GM12878 (cell line): ENCODE data around the gene GSX1. TPM values are rescaled to one million over a fixed set of nuclear protein-coding genes. Genes with fewer than 3 reads are reported as not detected.

Source experiments
- ATAC-seq: fragments of 200-7000 bp; cut with Tn5 transposase; 3 replicates; pipeline ENCODE4 v1.9.1; 2020; ENCODE audit warnings: mild to moderate bottlenecking, moderate library complexity
- BruUV-seq: library from RNA; stranded (reverse); fragments of 400-500 nt; replicated peaks from 2 replicates; lab custom pipeline; 2021; lab: Mats Ljungman, UMichigan
- CTCF ChIA-PET: fragments of 300-600 bp; sonication (Branson Sonifier 250); formaldehyde crosslinking; extraction: SDS; loops from one replicate; lab custom pipeline; 2021; ENCODE audit warnings: inconsistent platforms; lab: Yijun Ruan, JAX
- POLR2A ChIA-PET: fragments of 350-600 bp; formaldehyde crosslinking; extraction: SDS; loops from one replicate; lab custom pipeline; 2021; ENCODE audit warnings: inconsistent platforms; lab: Charles Lee
- RAD21 ChIA-PET: fragments of 300-600 bp; sonication (Branson Sonifier 250); formaldehyde crosslinking; loops from one replicate; lab custom pipeline; 2023; ENCODE audit warnings: antibody characterized with exemption; ENCODE audit not compliant: unreplicated experiment; lab: Charles Lee
- SMC1A ChIA-PET: fragments of 300-600 bp; sonication (Branson Sonifier 250); formaldehyde crosslinking; loops from one replicate; lab custom pipeline; 2023; ENCODE audit not compliant: unreplicated experiment, uncharacterized antibody; lab: Charles Lee
- DNase-seq: peaks from one replicate; pipeline ENCODE4 v3.0.0-alpha.2; 2011; ENCODE audit warnings: low read depth, low spot score
- FAIRE-seq: peaks from 3 replicates; lab custom pipeline; 2011; peaks lifted over from hg19 to GRCh38; lab: Jason Lieb, UNC
- H2AFZ ChIP-seq: 2 replicates; pipeline ENCODE4 v1.6.0; 2011; ENCODE audit warnings: low read depth, low read length, control low read depth; ENCODE audit not compliant: control insufficient read depth
- H3K27ac ChIP-seq: 2 replicates; pipeline ENCODE4 v1.5.1; 2011; ENCODE audit warnings: control low read depth; ENCODE audit not compliant: control insufficient read depth, insufficient read depth
- H3K27me3 ChIP-seq, 2 experiments: replicated peaks in 1 of 2; 2 replicates each; pipeline versions ENCODE4 v1.6.0 to v1.6.1; 2011; ENCODE audit warnings: low read length in 1 of 2; ENCODE audit not compliant: control insufficient read depth in 2 of 2, insufficient read depth in 2 of 2
- H3K36me3 ChIP-seq, 2 experiments: 2 replicates each; pipeline ENCODE4 v1.5.1; 2011; ENCODE audit warnings: low read length in 1 of 2; ENCODE audit not compliant: control insufficient read depth in 2 of 2, insufficient read depth in 2 of 2
- H3K4me1 ChIP-seq: 2 replicates; pipeline ENCODE4 v1.6.1; 2011; ENCODE audit warnings: mild to moderate bottlenecking, low read length, moderate library complexity, mixed read lengths; ENCODE audit not compliant: control insufficient read depth, insufficient read depth
- H3K4me2 ChIP-seq: 2 replicates; pipeline ENCODE4 v1.6.0; 2011; ENCODE audit warnings: control low read depth; ENCODE audit not compliant: control insufficient read depth, insufficient read depth
- H3K4me3 ChIP-seq: fragments of 200-600 bp; sonication (generic); 2 replicates; pipeline ENCODE4 v1.5.1; 2016
- H3K79me2 ChIP-seq: 2 replicates; pipeline ENCODE4 v1.6.0; 2011; ENCODE audit warnings: low read length; ENCODE audit not compliant: control insufficient read depth, insufficient read depth
- H3K9ac ChIP-seq: 2 replicates; pipeline ENCODE4 v1.8.0; 2011; ENCODE audit warnings: low read length, control low read depth, mixed read lengths; ENCODE audit not compliant: control insufficient read depth, insufficient read depth
- H3K9me3 ChIP-seq: replicated peaks from 3 replicates; pipeline ENCODE4 v1.5.1; 2011; ENCODE audit warnings: mild to moderate bottlenecking, low read length; ENCODE audit not compliant: control insufficient read depth, insufficient read depth
- H4K20me1 ChIP-seq: 2 replicates; pipeline ENCODE4 v1.6.0; 2011; ENCODE audit not compliant: control insufficient read depth, insufficient read depth
- BMI1 ChIP-seq: fragments of 450-650 bp; IDR thresholded peaks from 2 replicates; pipeline ENCODE4 v1.6.1; 2016; ENCODE audit warnings: mild to moderate bottlenecking, moderate library complexity, borderline replicate concordance
- CREM ChIP-seq: IDR thresholded peaks from 2 replicates; pipeline ENCODE4 v1.6.1; 2014; ENCODE audit warnings: antibody characterized with exemption, low read depth
- EED ChIP-seq: sonication (generic); IDR thresholded peaks from 2 replicates; pipeline ENCODE4 v1.6.1; 2016; ENCODE audit warnings: antibody characterized with exemption, low read depth
- HDAC2 ChIP-seq: fragments of 200-600 bp; sonication (generic); IDR thresholded peaks from 2 replicates; pipeline ENCODE4 v1.6.1; 2017
- KAT2A ChIP-seq: conservative IDR thresholded peaks from 2 replicates; pipeline ENCODE4 v1.6.1; 2011; ENCODE audit warnings: low read depth, low read length; ENCODE audit not compliant: control insufficient read depth
- NR2C1 ChIP-seq: fragments of 450-650 bp; IDR thresholded peaks from 2 replicates; pipeline ENCODE4 v1.6.1; 2017; ENCODE audit warnings: antibody characterized with exemption, mild to moderate bottlenecking, moderate library complexity
- PAX8 ChIP-seq: fragments of 450-650 bp; IDR thresholded peaks from 2 replicates; pipeline ENCODE4 v1.6.1; 2017; ENCODE audit warnings: mild to moderate bottlenecking, moderate library complexity
- ZBTB33 ChIP-seq: fragments of 450-650 bp; IDR thresholded peaks from 2 replicates; pipeline ENCODE4 v1.6.1; 2017; ENCODE audit warnings: mild to moderate bottlenecking
- WGBS: methylation state at CpG from one replicate; pipeline ENCODE4 v1.1.6; 2016; ENCODE audit warnings: low lambda C conversion rate; ENCODE audit not compliant: insufficient replicate concordance, insufficient coverage; ENCODE audit errors: missing lambda C conversion rate; 5-methylcytosine and 5-hydroxymethylcytosine counted together
- in situ Hi-C: fragments of 300-500 bp; cut with MboI; formaldehyde crosslinking; loops from 9 replicates; pipeline ENCODE4 v1.14.3; 2018; ENCODE audit warnings: mixed read lengths
- intact Hi-C: fragments of 100-400 bp; cut with micrococcal nuclease; formaldehyde crosslinking; loops from one replicate; pipeline ENCODE4 v1.14.2; 2022; ENCODE audit not compliant: unreplicated experiment
- polyA plus RNA-seq, 11 experiments: library from polyadenylated mRNA; depleted of rRNA in 4 of 11; unstranded in 6 of 11; stranded (reverse) in 5 of 11; fragments of >200 nt; fragmentation: Nextera tagmentation in 4 of 11; fragmentation: Illumina TruSeq in 1 of 11; extraction: Ambion mirVana in 4 of 11; extraction: Trizol in 1 of 11; gene quantifications; 1 replicate in 1 of 11; 2 replicates in 10 of 11; pipeline versions ENCODE4 v1.2.1 to v1.2.3, GENCODE V29; 2011 to 2016; ENCODE audit warnings: inconsistent platforms in 2 of 11, missing spikeins in 2 of 11, low read depth in 1 of 11
- total RNA-seq, 4 experiments: library from RNA; depleted of rRNA in 3 of 4; stranded (reverse); fragments of >200 nt in 3 of 4; fragmentation: Illumina TruSeq in 1 of 4; extraction: Trizol in 1 of 4; gene quantifications; 2 replicates each; pipeline versions ENCODE4 v1.2.1 to v1.2.3, GENCODE V29; 2013 to 2021

Gene GSX1
- total and polyA plus RNA-seq, 10 of the 15 experiments (the other 5 are each of a cell fraction or from before 2014, with no cell fraction given) = not detected

- DNase-seq (no peak), ATAC-seq (no peak)
- Histone ChIP-seq H3K79me2 (no peaks in the 10 kb centered on the region), H3K4me2 (no peak overlapping the region), H3K27me3 (no peaks in the 10 kb centered on the region), H3K9ac (no peak overlapping the region)
- no TSS peak for BruUV-seq
- ChIA-PET RAD21 (no interaction called here), POLR2A (no interaction called here)
- WGBS = 2% methylated on average over 4 of the region's 4 CpGs
- TF ChIP-seq NR2C1 (no peak), CREM (no peak), HDAC2 (no peak), KAT2A (no peak), EED (no peak), PAX8 (no peak), BMI1 (no peak)
- TF ChIP-seq, all 136 proteins: peak for 0
- in situ Hi-C loops = no loop called here
- FAIRE-seq = no peak
- no peak overlapping the region for H3K27ac ChIP-seq
- H3K4me1 ChIP-seq = no peaks in the 10 kb centered on the region
- no peak overlapping the region for H3K4me3 ChIP-seq
- H2AFZ ChIP-seq = no peak overlapping the region
- SMC1A ChIA-PET = no interaction called here
- no peaks in the 10 kb centered on the region for H3K36me3 ChIP-seq
- CTCF ChIA-PET = interaction anchor here (0.5 to 0.9 kb wide), 2 partner anchors 20 to 289 kb away, joined by 3 read pairs; no protein-coding TSS in a partner anchor
- H3K9me3 ChIP-seq = no peaks in the 10 kb centered on the region; the same call in 2 of the 3 replicates
- no peaks in the 10 kb centered on the region for H4K20me1 ChIP-seq
- intact Hi-C loops = no loop called here
These were observed 40.2 kb upstream of the GSX1 start for GRCh38 chr13:27751953-27752532.

- ChIA-PET POLR2A (no interaction called here), RAD21 (no interaction called here), CTCF (no interaction called here), SMC1A (no interaction called here)
- H3K4me3 ChIP-seq = no peak overlapping the region
- FAIRE-seq = no peak
- 45% methylated on average over 9 of the region's 9 CpGs for WGBS
- no peak overlapping the region for H3K27ac ChIP-seq
- H4K20me1 ChIP-seq = no peaks in the 10 kb centered on the region
- no peak for ATAC-seq
- H3K27me3 ChIP-seq = no peaks in the 10 kb centered on the region
- H3K36me3 ChIP-seq = no peaks in the 10 kb centered on the region
- intact Hi-C loops (no loop called here), in situ Hi-C loops (no loop called here)
- H3K9me3 ChIP-seq = no peaks in the 10 kb centered on the region
- no peak for DNase-seq
- TF ChIP-seq ZBTB33 = no peak
- BruUV-seq = no TSS peak
- H3K4me1 ChIP-seq = no peaks in the 10 kb centered on the region
- H3K4me2 ChIP-seq = no peak overlapping the region
- no peak overlapping the region for H3K9ac ChIP-seq
- no peak overlapping the region for H2AFZ ChIP-seq
- H3K79me2 ChIP-seq = no peaks in the 10 kb centered on the region
These were observed 26.6 kb upstream of the GSX1 start for GRCh38 chr13:27765650-27766049.
